ENCODE results near the gene WNT9B.

The WNT9B gene

DNA sequence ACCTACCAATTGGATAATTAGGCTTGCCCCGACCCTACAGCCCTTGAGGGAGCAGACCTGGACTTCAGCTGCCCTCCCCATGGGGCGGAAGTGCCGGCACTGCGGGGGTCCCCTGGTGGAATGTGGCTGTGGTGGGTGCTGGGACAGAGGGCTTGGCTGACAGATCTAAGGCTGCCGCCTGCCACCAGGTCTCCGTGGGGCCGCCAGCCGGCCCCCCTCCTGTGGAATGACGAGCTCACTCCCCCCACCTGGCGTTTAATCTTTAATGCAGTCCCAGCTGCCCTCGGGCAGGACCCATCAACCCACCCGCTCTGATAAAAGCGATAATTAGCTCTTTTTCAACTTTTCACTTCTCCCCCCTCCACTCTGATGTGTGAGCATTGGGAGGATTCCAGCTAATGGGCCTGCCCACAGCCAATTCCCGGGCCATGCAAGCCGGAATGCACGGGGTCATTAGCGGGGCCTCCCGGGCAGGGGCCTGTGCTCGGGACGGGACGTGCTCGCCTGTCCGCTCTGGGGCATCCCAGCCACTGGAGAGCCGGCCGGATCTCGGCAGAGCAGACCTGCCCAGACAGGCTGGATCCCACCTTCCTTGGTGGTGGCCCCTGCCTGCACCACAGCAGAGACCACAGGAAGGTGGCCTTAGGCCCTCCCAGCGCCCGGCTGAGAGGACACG lies 43.2 kb downstream of the WNT9B start:
- no peak for FAIRE-seq
- no peak for TF ChIP-seq CTCF (IDR thresholded peaks at IDR 0.05; ENCODE audit: insufficient read depth, missing control alignments)
- no peak for DNase-seq (ENCODE audit: insufficient read length, low spot score)

GRCh38 chr17:46895171-46895570 lies 43.8 kb downstream of the WNT9B start:
- DNase-seq (ENCODE audit: insufficient read length, low spot score) (no peak), FAIRE-seq (no peak)

DNA sequence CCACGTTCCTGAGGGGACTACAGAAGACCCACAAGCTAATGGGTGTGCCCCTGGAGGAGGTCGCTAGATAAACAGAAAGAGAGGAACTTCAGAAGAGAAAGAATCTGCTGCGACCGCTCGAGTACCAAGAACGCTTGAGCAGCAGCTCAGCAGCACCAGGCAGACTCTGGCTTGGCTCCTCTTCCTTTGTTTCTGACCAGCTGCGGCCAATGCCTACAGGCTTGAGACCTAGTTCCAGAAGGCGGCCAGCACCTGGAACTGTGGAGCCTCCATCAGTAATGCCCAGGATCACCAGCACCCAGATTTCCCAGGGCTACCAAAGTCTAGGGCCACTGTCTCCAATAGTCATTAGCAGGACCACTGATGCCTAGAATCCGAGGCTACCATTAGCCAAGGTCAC lies 45.6 kb downstream of the WNT9B start:
- TF ChIP-seq CTCF (IDR thresholded peaks at IDR 0.05; ENCODE audit: insufficient read depth, missing control alignments) = no peak
- FAIRE-seq (no peak), DNase-seq (ENCODE audit: insufficient read length, low spot score) (no peak)

More at GRCh38 chr17:46895171-46895570, 43.8 kb downstream of the WNT9B start:
- TF ChIP-seq CTCF (IDR thresholded peaks at IDR 0.05; ENCODE audit: insufficient read depth, missing control alignments) = no peak

DNA sequence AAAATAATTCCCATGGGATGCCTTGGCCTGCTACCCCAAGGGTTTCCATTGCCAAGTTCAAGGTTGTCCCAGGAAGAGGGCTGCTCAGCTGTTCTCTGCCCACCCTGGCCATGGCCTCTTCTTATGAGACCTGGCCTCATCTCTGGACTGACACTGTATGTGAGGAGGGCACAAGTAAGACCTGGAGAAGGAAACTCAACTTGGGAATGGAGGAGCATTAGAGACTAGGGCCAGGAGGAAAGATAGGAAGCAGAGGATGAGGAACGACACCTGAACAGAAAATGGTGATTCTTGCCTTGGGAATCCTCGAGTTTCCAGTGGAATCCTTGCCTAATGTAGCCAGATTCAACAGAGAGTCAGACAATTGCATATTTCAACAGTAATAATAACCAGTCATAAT lies 47.0 kb downstream of the WNT9B start:
- no peak for FAIRE-seq
- no peak for TF ChIP-seq CTCF (IDR thresholded peaks at IDR 0.05; ENCODE audit: insufficient read depth, missing control alignments)
- no peak for DNase-seq (ENCODE audit: insufficient read length, low spot score)

GRCh38 chr17:46898860-46899259 lies 47.5 kb downstream of the WNT9B start:
- FAIRE-seq (no peak), DNase-seq (ENCODE audit: insufficient read length, low spot score) (no peak)
- no peak for TF ChIP-seq CTCF (IDR thresholded peaks at IDR 0.05; ENCODE audit: insufficient read depth, missing control alignments)

DNA sequence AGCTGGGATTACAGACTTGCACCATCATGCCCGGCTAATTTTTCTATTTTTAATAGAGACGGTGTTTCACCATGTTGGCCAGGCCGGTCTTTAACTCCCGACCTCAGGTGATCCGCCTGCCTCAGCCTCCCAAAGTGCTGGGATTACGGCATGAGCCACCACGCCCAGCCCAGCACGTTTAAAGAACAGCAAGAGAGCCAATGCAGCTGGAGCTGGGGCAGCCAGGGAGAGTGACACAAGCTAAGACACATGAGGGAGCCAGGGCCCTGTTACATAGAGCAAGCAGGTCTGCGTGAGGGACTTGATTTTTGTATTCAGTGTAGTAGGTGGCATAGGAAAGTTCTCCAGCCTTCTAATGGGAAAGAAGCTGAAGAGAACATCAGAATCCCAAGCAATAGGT lies 49.9 kb downstream of the WNT9B start:
- TF ChIP-seq CTCF (IDR thresholded peaks at IDR 0.05; ENCODE audit: insufficient read depth, missing control alignments) = no peak
- FAIRE-seq = no peak
- no peak for DNase-seq (ENCODE audit: insufficient read length, low spot score)

GRCh38 chr17:46903762-46904672 lies 52.6 kb downstream of the WNT9B start:
- FAIRE-seq (no peak), DNase-seq (ENCODE audit: insufficient read length, low spot score) (no peak)
- TF ChIP-seq CTCF (IDR thresholded peaks at IDR 0.05; ENCODE audit: insufficient read depth, missing control alignments) = no peak
